T47D (cell line): ENCODE data around the gene NOPCHAP1.
"Not testable (repeated sequence)": the region's sequence is repeated elsewhere in the genome, so short reads cannot be mapped to it uniquely, and the experiment has no call there.

ENCODE experiments used
- DNase-seq, 2 experiments: peaks; one replicate each; pipeline versions ENCODE4 v3.0.0 to v3.0.0-alpha.2; 2011 to 2012; ENCODE audit warnings: low read depth in 1 of 2, low spot score in 1 of 2
- JUND ChIP-seq: IDR thresholded peaks from 2 replicates; pipeline ENCODE4 v1.6.1; 2012; ENCODE audit warnings: low read depth
- in situ Hi-C: cut with HindIII; loops from 2 replicates; pipeline ENCODE4 v1.10.0; 2016; ENCODE audit warnings: low sequenced_read_pairs, low pct_unique_long_range_greater_than_20kb

Gene NOPCHAP1

DNA sequence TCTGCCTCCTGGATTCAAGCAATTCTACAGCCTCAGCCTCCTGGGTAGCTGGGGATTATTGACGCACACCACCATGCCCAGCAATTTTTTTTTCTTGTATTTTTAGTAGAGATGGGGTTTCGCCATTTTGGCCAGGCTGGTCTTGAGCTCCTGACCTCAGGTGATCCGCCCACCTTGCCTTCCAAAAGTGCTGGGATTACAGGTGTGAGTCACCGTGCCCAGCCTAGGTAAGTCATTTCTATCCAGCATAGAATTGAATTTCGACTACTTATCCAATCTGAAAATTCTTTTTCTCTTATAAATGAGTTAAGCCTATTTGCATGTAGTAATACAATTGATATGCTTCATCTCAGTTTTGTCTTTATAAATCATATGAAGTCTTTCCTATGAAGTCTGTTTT lies 12.9 kb upstream of the NOPCHAP1 start:
- no peak for DNase-seq
- in situ Hi-C loops, result no loop called here
- TF ChIP-seq JUND, result no peak

DNA sequence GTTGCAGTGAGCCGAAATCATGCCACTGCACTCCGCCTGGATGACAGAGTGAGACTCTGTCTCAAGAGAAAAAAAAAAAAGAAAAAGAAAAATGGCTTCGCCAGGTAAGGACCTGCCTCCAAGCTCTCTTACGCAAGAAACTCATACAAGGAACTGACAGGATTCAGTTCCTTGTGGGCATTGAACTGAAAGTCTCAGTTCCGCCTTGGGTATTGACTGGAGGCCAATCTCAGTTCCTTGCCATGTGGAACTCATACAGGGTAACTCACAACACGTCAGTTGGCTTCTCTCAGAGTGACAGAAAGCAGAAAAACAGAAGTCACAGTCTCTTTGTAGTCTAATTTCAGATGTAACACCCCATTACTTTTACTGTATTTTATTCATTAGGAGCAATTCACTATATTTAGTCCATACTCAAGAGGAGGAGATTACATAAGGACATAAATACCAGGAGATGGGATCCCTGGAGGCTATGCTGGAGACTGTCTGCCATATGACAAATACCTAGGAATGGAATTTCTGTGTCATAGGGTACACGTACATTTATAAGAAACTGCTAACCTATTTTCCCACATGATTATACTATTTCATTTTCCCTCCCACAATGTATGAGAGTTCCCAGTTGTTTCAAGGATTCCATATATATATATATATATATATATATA lies 11.4 kb upstream of the NOPCHAP1 start:
- peak in 1 of 2 experiments; percentile 50 for DNase-seq

DNA sequence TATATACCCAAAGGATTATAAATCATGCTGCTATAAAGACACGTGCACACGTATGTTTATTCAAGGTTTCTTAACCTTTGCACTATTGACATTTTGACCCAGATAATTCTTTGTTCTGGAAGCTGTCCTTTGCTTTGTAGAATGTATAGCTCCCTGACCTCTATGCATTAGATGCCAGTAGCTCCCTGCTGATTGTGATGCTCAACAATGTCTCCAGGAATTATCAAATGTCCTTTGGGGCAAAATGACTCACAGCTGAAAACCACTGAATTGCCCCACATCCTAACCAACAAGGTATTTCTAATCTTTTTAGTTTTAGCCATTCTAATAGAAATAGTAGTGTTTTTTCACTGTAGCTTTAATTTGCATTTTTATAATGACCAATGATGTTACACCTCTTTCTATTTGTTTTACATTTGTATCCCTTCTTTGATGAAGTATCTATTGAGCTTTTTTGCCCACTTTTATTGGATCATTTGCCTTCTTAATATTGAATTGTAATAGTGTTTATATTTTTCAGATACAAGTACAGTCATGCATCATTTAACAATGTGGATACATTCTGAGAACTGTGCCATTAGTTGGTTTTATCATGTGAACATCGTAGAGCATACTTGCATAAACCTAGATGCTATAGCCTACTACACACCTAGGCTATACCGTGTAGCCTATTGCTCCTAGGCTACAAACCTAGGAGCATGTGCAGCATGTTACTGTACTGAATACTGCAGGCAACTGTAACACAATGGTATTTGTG lies 10.4 kb upstream of the NOPCHAP1 start:
- no peak for TF ChIP-seq JUND
- in situ Hi-C loops, result no loop called here
- no peak for DNase-seq

More for the DNA sequence above, 11.4 kb upstream of the NOPCHAP1 start:
- TF ChIP-seq JUND, result no peak
- in situ Hi-C loops, result no loop called here

DNA sequence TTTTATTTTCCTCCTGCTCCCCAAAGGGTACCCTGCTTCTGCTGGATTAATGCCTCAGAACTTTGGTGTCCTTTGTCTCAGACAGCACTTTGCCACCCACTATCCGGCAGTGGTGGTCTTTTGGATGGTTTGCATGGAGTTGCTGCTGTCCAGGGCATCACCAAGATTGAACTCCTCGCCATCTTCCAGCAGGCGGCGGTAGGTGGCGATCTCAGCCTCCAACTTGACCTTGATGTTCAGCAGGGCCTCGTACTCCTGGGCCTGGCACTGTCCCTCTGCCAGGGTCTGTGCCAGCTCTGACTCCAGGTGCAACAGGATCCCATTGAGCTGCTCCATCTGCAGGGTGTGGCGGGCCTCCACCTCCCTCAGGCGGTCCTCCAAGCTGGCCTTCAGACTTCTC lies 9.4 kb upstream of the NOPCHAP1 start:
- no peak for TF ChIP-seq JUND
- in situ Hi-C loops, result no loop called here
- no peak for DNase-seq

DNA sequence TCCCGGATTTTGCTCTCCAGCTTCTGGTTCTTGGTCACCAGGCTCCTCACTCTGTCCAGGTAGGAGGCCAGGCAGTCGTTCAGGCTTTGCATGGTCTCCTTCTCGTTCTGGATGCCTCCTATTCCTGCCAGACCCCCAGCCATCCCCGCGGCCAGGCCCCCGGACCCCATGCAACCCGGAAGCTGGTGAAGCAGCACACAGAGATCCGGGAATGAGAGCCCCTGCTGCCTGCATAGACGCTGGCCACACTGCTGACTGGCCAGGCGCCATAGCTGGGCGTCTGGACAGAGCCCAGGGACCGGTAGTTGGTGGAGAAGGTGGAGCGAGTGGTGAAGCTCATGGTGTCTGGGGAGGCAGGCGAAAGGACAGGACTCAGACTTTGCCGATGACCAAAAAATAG lies 8.4 kb upstream of the NOPCHAP1 start:
- DNase-seq, in situ Hi-C loops: not testable (repeated sequence)

DNA sequence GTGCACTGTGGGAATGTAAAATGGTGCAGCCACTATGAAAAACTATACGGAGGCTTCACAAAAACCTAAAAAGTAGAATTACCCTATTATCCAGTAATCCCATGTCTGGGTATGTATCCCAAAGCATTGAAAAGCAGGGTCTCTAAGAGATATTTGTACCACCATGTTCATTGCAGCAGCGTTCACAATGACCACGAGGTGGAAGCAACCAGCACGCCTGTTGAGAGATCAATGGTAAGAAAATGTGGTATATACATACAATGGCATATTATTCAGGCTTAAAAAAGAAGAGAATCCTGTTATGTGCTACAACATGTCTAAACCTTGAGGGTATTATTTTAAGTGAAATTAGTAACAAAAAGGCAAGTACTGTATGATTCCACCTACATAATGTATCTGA lies 910 bp upstream of the NOPCHAP1 start:
- DNase-seq, result peak in 1 of 2 experiments; percentile 24
- no peak for TF ChIP-seq JUND
- in situ Hi-C loops, result no loop called here

DNA sequence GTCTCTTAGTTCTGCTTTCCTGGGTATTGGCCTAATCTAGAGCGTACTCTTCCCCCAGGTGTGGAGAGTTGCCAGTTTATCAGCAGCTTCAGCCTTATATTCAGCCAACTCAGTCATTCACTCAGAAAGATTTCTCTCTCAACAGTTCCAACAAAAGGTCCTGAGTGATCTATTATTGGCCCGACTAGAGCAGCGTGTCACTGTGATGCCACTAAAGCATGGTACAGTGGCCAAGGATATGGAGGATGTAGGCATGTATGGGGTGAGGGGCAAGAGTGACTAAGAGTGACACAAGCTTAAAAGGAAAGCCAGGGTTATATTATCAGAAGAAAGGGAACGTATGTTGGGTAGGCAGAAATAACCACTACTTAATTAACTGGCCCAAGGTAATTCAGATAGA lies 4.8 kb downstream of the NOPCHAP1 start:
- no peak for TF ChIP-seq JUND
- DNase-seq, result no peak
- in situ Hi-C loops, result no loop called here

DNA sequence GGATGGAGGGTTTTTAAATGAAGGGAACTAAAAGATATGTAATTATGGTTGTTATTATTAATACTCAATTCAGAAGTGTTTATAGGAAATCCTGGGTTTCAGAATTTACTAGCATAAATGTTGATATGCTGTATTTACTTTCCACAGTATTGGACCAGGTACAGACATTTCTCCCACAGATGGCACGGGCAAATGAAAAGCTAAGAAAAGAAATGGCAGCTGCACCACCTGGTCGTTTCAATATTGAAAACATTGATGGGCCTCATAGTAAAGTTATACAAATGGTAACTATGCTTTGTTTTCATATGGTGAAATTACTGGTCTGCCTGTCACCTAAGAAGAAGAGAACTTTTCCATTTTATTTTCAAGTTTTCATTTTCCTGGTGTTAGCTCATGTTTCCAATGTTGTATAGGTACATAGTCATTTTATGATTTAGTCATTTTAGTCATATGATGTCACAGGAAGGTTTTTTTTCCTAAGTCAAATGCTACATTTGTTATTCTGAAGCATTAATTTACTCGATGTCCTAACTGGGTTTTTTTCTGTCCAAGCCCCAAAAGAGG lies 5.5 kb downstream of the NOPCHAP1 start:
- in situ Hi-C loops, result no loop called here
- no peak for DNase-seq
- TF ChIP-seq JUND, result no peak

DNA sequence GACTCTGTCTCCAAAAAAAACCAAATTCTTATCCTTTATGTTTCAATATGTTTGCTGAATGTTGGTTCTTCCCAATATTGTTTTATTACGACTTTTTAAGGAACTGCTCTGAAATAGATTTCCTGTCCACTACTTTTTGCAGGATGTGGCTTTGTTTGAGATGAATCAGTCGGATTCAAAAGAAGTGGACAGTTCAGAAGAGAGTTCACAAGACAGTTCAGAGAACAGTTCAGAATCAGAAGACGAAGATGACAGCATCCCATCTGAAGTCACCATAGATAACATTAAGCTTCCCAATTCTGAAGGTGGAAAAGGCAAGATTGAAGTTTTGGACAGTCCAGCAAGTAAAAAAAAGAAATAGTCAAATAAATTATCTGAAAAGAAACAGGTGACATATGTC lies 8.2 kb downstream of the NOPCHAP1 start:
- no peak for TF ChIP-seq JUND
- in situ Hi-C loops, result no loop called here
- no peak for DNase-seq

DNA sequence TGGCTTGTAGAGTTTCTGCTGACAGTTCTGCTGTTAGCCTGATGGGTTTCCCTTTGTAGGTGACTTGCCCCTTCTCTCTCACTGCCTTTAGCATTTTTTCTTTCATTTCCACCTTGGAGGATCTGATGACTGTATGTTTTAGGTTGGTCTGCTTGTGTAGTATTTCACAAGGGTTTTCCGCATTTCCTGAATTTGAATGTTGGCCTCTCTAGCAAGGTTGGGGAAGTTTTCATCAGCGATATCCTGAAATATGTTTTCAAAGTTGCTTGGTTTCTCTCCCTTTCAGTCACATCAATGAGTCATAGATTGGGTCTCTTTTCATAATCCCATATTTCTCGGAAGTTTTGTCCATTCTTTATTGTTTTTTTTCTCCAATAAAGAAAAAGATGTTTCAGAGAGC lies 11.4 kb downstream of the NOPCHAP1 start:
- in situ Hi-C loops, result no loop called here
- no peak for DNase-seq
- TF ChIP-seq JUND, result no peak

DNA sequence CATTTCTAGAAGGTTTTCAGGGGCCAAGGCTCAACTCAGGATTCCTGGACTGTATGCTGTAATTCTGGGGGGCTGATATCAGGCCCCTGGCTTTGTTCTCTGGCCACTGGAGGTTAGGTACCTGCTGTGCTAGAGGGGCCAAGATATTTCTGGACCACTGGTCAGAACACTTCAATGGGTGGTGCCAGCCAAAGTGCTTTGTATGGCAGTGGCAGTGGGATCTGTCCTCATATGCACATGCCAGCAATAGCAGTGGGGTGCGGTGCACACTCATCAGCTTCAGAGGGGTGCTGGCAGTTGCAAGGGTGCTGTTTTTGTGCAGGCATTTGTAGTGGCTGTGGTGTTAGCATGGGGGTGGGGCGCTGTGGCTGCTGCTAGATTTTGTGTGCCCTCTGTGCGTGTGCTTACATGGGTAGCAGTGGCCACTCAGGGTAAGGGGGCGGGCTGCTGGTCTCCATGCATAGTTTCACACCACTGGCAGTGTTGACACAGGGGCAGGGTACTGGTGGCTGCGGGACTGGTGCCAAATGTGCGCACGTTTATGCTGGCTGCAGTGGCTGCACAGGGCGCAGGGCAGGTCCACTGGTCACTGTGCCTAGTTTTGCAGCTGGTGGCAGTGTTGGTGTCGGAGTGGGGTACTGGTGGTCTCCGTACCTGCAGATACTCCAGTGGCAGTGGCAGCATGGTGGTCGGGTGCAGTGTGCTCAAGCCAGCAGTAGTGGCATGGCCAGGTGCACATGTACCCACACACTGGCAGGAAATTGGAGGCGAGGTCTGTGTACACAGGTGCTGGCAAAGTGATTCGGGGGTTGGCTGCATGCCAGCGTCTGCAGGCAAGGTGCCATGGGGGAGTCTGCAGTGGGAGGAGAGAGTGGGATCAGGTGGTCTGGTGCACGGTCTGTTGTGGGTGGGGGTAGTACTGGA lies 12.6 kb downstream of the NOPCHAP1 start:
- no peak for TF ChIP-seq JUND
- DNase-seq, result no peak
- in situ Hi-C loops, result no loop called here

DNA sequence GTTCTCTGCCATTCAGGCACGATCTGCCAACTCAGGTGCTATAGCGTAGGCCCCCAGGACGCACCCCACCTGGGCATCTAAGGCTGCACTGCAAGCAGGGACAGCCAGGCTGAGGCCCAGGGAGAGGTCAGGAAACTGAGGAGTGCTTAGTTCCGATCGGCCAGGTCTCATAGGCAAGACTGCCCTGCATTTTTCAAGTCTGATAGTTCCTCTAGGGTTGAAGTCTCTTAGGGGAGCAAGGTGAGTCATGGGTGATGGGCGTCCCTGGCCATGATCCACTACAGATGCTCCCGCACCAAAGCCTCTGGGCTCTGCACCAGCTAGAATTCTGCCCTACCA lies 13.2 kb downstream of the NOPCHAP1 start:
- no peak for DNase-seq
- in situ Hi-C loops, result no loop called here
- TF ChIP-seq JUND, result no peak
